ENCODE measurements around the gene CDH6.

GRCh38 chr5:31173614-31174013 is 19.9 kb upstream of the CDH6 start:
- TF ChIP-seq CTCF (conservative IDR thresholded peaks at IDR 0.05; ENCODE audit: low read depth, low read length) (no peak), RFX5 (IDR thresholded peaks at IDR 0.05; ENCODE audit: low read depth, low read length) (no peak), MAFK (IDR thresholded peaks at IDR 0.05; ENCODE audit: low read depth, low read length) (no peak), CEBPB (IDR thresholded peaks at IDR 0.05; ENCODE audit: low read depth, low read length) (no peak), FOS (IDR thresholded peaks at IDR 0.05; ENCODE audit: low read depth, low read length) (no peak), POLR2A (IDR thresholded peaks at IDR 0.05; ENCODE audit: low read depth, low read length) (no peak), MXI1 (IDR thresholded peaks at IDR 0.05; ENCODE audit: borderline replicate concordance, low read depth, low read length) (no peak), RCOR1 (IDR thresholded peaks at IDR 0.05; ENCODE audit: insufficient replicate concordance, low read length) (no peak), SMC3 (IDR thresholded peaks at IDR 0.05; ENCODE audit: low read depth, low read length) (no peak), USF2 (IDR thresholded peaks at IDR 0.05; ENCODE audit: low read depth, low read length) (no peak), CHD1 (IDR thresholded peaks at IDR 0.05; ENCODE audit: low read depth, low read length) (no peak), RAD21 (IDR thresholded peaks at IDR 0.05; ENCODE audit: low read length) (no peak), NFE2L2 (IDR thresholded peaks at IDR 0.05; ENCODE audit: low read depth, low read length) (no peak), MAZ (IDR thresholded peaks at IDR 0.05; ENCODE audit: borderline replicate concordance, low read depth, low read length) (no peak)

Measured in IMR-90 (cell line).